ENCODE results near the gene NCOA1.
"Not testable (repeated sequence)": the region's sequence is repeated elsewhere in the genome, so short reads cannot be mapped to it uniquely, and the experiment has no call there.

Gene NCOA1

GRCh38 chr2:24490690-24491541, at the start of gene NCOA1:
NCOA1 (plus strand) TSS chr2:24491254; CDS start chr2:24658678, 167,424 bp downstream.
- DNase-seq = peak; percentile 72

GRCh38 chr2:24448797-24449196, 42.3 kb upstream of the NCOA1 start:
- DNase-seq = no peak

- no peak for DNase-seq
Observed at GRCh38 chr2:24449344-24449743, 41.7 kb upstream of the NCOA1 start.

- no peak for DNase-seq
Observed at GRCh38 chr2:24451805-24452501, 39.1 kb upstream of the NCOA1 start.

GRCh38 chr2:24452502-24452885, 38.6 kb upstream of the NCOA1 start:
- no peak for DNase-seq

- DNase-seq = no peak
Observed at GRCh38 chr2:24453379-24454073, 37.5 kb upstream of the NCOA1 start.

- no peak for DNase-seq
Observed at GRCh38 chr2:24454294-24454693, 36.8 kb upstream of the NCOA1 start.

GRCh38 chr2:24456599-24457556, 34.2 kb upstream of the NCOA1 start:
- DNase-seq = no peak

GRCh38 chr2:24457696-24458386, 33.2 kb upstream of the NCOA1 start:
- DNase-seq = no peak

- no peak for DNase-seq
Observed at GRCh38 chr2:24459224-24460161, 31.6 kb upstream of the NCOA1 start.

- DNase-seq = no peak
Observed at GRCh38 chr2:24461685-24462084, 29.4 kb upstream of the NCOA1 start.

GRCh38 chr2:24463271-24463670, 27.8 kb upstream of the NCOA1 start:
- no peak for DNase-seq

- no peak for DNase-seq
Observed at GRCh38 chr2:24466871-24467870, 23.9 kb upstream of the NCOA1 start.

GRCh38 chr2:24468453-24468852, 22.6 kb upstream of the NCOA1 start:
- not testable (repeated sequence) for DNase-seq

- DNase-seq = no peak
Observed at GRCh38 chr2:24469148-24469650, 21.9 kb upstream of the NCOA1 start.

- DNase-seq = no peak
Observed at GRCh38 chr2:24471662-24472061, 19.4 kb upstream of the NCOA1 start.

GRCh38 chr2:24472416-24472815, 18.6 kb upstream of the NCOA1 start:
- DNase-seq = no peak

- DNase-seq = no peak
Observed at GRCh38 chr2:24473626-24474025, 17.4 kb upstream of the NCOA1 start.

- DNase-seq = no peak
Observed at GRCh38 chr2:24474053-24474452, 17.0 kb upstream of the NCOA1 start.
